ENCODE data around the gene C2CD2. TPM values are rescaled to one million over a fixed set of nuclear protein-coding genes. Genes with fewer than 3 reads are reported as not detected.

Gene C2CD2
- total RNA-seq, 1 donor from 2014 or later = 5.3 TPM

DNA sequence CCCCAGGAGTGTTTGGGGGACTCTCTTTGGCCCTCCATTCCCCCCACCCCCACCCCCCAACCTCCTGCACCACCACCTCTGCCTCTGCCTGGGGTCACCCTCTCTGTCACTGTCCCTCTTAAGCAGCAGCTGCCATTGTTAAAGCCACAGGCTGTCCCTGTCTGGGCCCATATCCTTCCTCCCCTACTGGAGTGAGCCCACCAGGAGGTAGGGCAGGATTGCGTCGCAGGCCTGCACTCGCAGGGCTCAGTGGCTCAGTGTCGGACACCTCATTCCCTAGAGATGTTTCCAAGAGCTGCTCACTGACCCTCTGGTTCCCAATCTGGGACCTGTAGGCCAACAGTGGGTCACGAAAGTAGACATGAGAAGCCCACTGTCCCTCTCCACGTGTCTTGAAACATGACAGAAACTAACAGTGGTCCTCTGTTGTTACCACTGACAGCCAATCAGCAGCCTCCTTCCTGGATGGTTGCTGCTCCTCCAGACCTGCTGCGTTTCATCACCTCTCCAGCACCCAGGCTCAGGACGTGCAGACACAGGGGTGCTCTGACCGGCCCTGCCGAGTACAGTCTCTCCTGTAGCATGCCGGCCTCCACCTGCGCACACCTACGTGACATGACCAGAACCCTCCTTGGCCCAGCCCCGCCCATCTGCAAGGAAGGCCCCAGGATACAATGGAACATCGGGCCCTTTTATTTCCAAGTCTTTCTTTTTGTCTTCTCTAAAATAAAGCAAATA, 82.4 kb downstream of the C2CD2 start:
- intact Hi-C loops (cut with micrococcal nuclease) = no loop called here

DNA sequence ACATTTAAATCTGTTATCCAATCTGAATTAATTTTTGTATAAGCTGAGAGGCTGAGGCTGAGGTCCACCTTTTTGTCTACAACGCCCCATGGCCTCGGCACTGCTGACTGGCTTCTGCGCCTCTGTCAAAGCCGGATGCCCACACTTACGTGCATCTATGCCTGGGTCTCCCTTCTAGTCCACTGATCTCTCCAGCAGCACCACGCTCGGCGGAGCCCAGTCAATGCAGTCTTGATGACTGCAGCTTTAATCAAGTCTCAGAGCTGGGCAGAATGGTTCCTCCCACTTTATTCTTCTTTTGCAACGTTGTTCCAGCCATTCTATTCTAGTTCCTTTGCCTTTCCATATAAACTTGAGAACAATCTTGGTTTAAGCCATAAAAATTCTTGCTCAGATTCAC, 84.0 kb downstream of the C2CD2 start:
- intact Hi-C loops (cut with micrococcal nuclease) = no loop called here

DNA sequence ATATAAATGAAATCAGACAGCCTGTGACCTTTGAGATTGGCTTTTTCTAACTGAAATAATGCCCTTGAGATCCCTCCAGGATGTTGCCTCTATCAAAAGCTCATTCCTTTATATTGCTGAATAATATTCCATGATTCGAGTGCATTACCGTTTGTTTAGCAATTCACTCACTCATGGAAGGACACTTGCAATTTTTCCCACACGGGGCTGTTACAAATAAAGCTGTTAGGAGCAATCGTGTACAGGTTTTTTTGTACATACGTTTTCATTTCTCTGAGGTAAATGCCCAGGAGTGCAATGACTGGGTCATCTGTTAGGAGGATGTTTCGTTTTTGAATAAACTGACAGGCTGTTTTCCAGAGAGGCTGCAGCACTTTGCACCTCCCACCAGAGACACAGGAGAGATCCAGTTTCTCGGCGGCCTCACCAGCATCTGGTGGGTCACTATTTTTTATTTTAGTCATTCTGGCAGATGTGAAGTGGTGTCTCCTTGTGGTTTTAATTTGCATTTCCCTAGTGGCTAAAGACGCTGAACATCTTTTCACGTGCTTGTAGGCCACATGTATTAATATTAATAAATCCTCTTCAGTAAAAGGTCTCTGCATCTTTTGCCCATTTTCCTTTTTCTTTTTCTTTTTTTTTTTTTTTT, 85.6 kb downstream of the C2CD2 start:
- intact Hi-C loops (cut with micrococcal nuclease) = no loop called here

- intact Hi-C loops (cut with micrococcal nuclease) = no loop called here
These were observed 86.5 kb downstream of the C2CD2 start for GRCh38 chr21:41867313-41867712.

- intact Hi-C loops (cut with micrococcal nuclease) = no loop called here
These were observed 87.5 kb downstream of the C2CD2 start for GRCh38 chr21:41866274-41866809.

DNA sequence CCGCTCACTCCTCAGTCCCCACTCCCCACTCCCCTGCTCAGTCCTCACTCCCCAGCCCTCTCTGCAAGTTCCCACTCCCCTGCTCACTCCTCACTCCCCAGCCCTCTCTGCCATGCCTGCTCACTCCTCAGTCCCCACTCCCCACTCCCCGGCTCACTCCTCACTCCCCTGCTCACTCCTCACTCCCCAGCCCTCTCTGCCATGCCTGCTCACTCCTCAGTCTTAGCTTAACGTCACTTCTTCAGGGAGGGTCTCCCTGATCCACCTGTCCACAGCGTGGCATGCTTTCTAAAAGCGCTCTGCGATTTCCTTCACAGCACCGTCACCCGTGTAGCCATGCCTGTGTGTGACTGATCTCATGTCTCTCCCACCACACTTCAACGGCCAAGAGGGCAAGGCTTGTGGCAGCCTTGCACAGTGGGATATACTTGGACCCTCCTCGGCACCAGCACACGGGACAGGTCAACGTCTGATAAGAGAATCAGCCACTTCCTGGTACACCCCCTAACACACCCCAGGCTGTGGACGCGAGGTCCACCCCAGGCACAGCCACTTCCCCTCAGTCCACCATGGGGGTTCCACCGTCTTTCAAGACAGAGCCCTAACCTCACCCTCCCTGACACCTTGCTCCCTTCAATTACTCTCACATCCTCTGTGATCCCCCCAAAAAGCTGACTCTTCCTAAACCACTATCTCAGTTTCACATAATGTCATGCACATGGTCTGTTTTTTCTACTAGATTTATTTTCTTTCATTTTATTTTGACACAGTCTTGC, 88.6 kb downstream of the C2CD2 start:
- intact Hi-C loops (cut with micrococcal nuclease) = no loop called here

DNA sequence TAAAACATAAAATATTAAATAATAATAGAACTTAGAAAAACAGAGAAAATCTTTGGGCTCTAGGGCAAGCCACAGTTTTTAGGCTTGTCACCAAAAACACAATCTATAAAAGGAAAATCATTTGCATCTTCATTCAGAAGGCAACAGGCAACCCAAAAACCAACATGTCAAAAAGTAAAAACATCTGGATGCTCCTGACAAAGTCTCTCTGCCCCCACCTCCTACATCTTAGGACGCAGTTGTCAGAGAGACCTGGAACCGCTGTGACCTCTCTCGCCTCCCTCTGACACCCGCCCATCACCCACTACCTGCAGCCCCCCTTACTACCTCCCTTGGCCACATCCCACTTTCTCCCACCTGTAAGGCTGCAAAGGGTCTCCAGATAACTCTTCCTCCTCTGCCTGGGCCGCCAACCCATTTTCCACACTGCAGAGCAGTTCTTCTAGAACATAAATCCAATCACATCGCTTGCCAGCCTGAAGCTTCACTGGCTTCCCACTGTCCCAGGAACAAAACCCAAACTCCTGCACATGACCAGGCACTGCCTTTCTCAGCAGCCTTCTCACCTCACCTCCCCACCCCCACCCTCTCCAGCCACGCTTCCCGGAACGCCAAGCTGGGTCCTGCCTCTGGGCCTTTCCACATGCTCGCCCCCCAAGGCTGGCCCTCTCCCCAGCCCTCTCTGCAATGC, 89.4 kb downstream of the C2CD2 start:
- intact Hi-C loops (cut with micrococcal nuclease) = no loop called here

GRCh38 chr21:41863439-41863740, 90.4 kb downstream of the C2CD2 start:
- intact Hi-C loops (cut with micrococcal nuclease) = no loop called here

GRCh38 chr21:41861987-41862386, 91.8 kb downstream of the C2CD2 start:
- intact Hi-C loops (cut with micrococcal nuclease) = no loop called here

DNA sequence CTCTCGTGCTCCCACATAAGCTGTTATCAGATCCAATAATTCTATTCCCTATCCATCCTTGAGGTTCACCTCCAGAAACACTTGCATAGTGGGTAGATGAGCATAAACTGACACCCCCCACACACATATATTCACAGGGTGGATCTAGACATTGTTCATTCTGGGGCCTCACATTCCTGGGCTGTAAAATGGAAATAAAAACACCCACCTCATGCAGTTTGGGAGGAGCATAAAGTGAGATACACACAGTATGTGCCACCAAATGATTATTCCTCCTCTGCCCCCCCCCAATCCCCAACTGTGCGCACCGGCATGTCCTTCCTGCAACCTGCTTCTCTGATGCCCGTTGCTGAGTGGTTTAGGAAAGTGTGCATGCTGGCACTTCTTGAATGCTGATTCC, 92.6 kb downstream of the C2CD2 start:
- intact Hi-C loops (cut with micrococcal nuclease) = no loop called here

DNA sequence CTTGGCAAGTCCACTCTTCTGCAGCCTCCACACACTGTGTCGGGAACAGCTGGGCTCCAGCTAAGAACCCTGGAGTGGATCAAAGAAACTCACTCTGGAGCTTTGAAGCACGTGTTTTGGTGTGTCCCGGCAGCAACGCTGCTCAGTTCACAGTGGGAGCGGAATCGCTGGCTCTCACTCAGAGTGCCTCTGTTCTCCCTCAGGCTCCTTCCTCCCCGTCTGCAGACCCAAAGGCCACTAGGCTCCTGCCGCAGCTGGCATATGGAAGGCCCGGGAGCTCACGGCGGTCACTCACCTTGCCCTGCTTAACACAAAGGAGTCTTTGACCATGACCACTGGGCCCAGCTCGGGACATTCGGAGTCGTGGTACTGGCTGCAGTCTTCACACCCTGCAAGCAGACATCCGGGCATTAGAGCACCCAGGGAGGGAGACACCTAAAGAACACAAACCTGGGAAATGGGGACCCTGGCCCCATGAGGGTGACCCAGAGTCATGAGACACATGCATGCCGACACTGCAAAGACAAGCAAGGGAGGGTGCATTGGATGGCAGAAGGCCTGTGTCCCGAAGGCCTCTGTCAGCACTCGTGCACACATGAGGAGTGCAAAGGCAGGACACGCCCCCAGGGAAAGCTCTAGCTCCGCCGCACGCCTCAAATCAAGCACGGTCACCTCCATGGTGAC, 94.4 kb downstream of the C2CD2 start:
- intact Hi-C loops (cut with micrococcal nuclease) = no loop called here

DNA sequence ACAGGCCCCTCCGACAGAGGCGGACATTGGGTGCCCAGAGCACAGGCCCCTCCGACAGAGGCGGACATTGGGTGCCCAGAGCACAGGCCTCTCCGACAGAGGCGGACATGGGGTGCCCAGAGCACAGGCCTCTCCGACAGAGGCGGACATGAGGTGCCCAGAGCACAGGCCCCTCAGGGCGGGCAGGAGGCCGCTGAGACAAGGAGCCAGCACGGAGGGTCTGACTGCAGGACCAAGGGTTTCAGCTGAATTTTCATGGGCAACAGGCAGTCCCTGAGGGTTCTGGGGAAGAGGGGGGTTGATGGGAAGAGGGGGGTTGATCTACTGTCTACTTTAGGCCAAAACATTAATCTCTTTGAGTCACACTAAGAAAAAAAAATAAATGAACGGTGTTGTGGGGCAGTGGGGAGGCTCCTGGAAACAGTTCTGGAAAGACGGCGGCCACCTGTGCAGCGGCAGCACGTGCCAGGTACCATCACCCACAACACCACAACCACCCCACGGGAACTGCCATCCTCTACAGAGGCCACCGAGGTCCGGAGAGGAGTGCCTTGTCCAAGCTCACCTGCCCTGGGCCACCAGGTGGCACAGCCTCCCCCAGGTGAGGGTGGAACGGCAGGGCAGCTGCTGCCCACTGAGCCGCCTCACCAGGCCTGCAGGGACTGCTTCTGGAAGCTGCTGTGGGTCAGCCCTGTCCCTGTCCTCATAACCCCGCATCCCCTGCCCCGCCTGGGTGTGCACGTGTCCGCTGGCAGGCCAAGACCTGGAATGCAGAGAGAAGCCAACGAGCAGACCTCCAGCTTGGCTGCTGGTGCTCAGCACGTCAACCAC, 95.1 kb downstream of the C2CD2 start:
- intact Hi-C loops (cut with micrococcal nuclease) = no loop called here

DNA sequence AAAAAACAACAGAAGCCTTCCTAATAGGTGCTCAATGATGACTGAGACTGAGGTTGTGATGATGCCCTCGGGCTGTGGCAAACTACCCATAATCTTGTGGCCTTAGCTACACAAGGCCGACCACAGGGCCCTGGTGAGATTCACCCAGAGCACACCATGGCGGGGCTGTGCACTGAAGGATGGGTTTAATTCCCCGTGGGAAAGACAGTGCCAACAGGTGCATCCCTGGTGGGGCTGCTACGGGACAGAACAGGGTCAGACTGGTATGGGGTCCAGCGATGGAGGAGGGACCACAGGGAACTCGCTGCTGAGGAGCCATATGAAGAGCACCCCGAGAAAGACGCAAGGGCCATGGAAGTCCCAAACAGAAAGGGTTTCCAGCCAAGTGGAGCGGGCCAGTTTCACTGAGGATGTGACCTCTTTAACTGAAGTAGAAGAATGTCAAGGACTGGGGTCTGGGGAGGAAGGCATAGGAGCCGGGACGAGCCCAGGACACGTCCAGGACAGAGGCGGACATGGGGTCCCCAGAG, 96.0 kb downstream of the C2CD2 start:
- intact Hi-C loops (cut with micrococcal nuclease) = no loop called here

DNA sequence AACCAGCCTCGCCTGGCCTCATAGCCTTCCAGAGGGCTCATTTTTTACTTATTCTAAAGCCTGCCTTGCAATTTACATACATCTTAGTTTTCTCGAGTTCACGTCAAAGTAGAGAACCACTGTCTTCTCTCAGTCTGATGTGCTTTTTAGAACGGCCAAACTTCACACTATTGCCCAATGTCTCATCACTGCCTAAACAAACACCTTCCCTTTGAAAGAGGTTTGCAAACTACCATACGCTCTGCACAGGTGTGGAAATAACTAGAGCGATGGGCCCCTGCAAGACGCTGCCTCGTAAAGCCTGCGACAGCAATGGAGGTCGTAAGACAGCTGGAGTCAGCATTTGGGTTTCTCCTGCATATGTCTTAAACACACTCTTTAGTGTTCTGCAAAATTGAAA, 97.2 kb downstream of the C2CD2 start:
- intact Hi-C loops (cut with micrococcal nuclease) = no loop called here

GRCh38 chr21:41854426-41854995, 99.3 kb downstream of the C2CD2 start:
- intact Hi-C loops (cut with micrococcal nuclease) = no loop called here

DNA sequence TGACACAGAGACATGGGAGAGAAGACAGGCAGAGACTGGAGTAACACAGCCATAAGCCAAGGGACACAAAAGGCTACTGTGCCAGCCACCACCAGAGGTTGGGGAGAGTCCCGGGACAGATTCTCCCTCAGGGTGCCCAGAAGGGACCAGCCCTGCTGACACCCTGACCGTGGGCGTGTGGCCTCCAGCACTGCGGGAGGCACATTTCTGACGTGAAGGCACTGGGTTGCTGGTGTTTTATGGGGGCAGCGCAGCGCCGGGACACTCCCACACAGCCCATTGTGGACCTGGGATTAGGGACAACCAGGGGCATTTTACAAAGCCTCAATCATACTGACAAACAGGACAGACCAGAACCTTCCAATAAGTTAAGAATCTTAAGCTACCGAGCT, 100.9 kb downstream of the C2CD2 start:
- intact Hi-C loops (cut with micrococcal nuclease) = no loop called here

- intact Hi-C loops (cut with micrococcal nuclease) = no loop called here
These were observed 101.5 kb downstream of the C2CD2 start for GRCh38 chr21:41852151-41852928.

DNA sequence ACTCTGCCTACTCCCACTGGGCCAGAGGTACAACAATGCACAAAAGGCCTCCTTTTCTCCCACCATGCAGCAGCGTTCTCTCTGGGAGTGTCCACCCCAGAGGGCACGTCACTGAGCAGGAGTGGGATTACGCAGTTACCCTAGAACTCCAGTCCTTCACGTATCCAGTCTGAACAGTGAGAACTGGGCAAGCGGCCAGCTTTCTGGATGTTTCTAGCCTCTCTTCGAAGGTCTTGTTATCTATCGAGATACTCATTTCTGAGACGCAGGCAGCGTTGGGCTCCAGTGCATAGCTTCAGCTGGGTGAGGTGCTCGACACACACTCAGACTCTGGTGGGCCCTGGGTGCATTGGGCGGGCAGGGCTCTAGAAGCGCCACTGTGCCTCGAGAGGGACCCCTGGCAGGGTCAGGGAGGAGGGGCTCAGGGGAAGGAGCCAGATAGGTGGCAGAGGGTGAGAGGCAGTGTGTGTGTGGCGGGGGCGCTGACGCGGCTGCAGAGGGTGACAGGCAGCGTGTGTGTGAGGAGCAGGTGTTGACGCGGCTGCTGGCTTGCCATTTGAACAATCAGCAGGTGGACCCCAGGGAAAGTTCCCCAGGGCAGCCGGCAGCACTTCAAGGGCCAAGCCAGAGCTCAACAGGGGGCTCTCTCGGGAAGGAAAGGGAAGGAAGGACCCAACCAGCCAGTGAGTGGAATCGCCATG, 102.6 kb downstream of the C2CD2 start:
- intact Hi-C loops (cut with micrococcal nuclease) = no loop called here

Data from T-helper 2 cell treated with Interferon-gamma antibody and Interleukin-4, amounts not matched to agents 100 ng/mL and 5 ng/mL, for 36 hours (primary cell).